ENCODE results near the gene DNAJC17. TPM values are rescaled to one million over a fixed set of nuclear protein-coding genes. Genes with fewer than 3 reads are reported as not detected.

The DNAJC17 gene
- total RNA-seq, 1 experiment from 2014 or later, result 53.3 TPM

DNA sequence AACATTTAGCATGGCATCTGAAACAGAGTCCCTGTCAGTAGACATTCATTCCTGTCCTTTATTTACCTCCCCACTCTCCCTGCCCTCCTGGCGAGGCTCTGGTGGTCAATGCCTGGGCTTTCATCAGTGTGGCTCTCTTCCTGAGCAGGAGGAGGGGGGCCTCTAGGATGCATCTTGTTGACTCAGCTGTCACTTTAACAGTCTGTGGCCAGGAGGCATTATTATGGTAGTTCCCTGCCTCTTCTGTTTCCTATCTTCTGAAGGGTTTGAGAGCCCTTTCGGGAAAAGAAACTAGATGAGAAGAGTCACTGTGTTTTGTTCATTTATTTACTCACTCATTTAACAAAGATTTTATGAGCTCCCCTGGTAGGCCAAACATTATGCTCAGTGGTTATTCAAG, 23.6 kb upstream of the DNAJC17 start:
- no peak for ATAC-seq
- peaks cover under 1% of the 10 kb centered on the region for H3F3A ChIP-seq (ENCODE audit: low read length, unreplicated experiment)
- ChIA-PET POLR2A (ENCODE audit: unreplicated experiment) (no interaction called here), CTCF (no interaction called here)
- BruUV-seq (replicated peaks), result no TSS peak
- H3K36me3 ChIP-seq (ENCODE audit: low read depth, low read length), result no peaks in the 10 kb centered on the region
- H3K79me2 ChIP-seq (ENCODE audit: low read length), result no peaks in the 10 kb centered on the region
- peaks cover 28% of the 10 kb centered on the region for H3K4me1 ChIP-seq (ENCODE audit: insufficient read depth, low read length)
- H3K9me3 ChIP-seq (ENCODE audit: low read length), result no peaks in the 10 kb centered on the region
- no peaks in the 10 kb centered on the region for H3K27me3 ChIP-seq (ENCODE audit: low read length)
- no peak for DNase-seq
- 0 out of 2 replicates have a peak overlapping the region, but pooled peaks have one; percentile 5 for H2AFZ ChIP-seq (ENCODE audit: low read length)
- H4K20me1 ChIP-seq (ENCODE audit: low read length), result no peaks in the 10 kb centered on the region
- H3K9ac ChIP-seq (ENCODE audit: low read length), result no peak overlapping the region
- intact Hi-C loops (cut with micrococcal nuclease), result no loop called here
- H3K9me2 ChIP-seq (replicated peaks; ENCODE audit: low read length), result no peaks in the 10 kb centered on the region
- H3K4me2 ChIP-seq (ENCODE audit: low read length), result no peak overlapping the region
- H3K4me3 ChIP-seq (ENCODE audit: low read length), result no peak overlapping the region
- no peak for TF ChIP-seq EZH2phosphoT487 (IDR thresholded peaks at IDR 0.05; ENCODE audit: borderline replicate concordance, low read length)
- TF ChIP-seq CTCF (conservative IDR thresholded peaks at IDR 0.05; ENCODE audit: low read depth, low read length), result no peak
- TF ChIP-seq EZH2 (IDR thresholded peaks at IDR 0.05; ENCODE audit: low read length, unreplicated experiment), result no peak
- no peak overlapping the region for H3K27ac ChIP-seq (ENCODE audit: low read length)

DNA sequence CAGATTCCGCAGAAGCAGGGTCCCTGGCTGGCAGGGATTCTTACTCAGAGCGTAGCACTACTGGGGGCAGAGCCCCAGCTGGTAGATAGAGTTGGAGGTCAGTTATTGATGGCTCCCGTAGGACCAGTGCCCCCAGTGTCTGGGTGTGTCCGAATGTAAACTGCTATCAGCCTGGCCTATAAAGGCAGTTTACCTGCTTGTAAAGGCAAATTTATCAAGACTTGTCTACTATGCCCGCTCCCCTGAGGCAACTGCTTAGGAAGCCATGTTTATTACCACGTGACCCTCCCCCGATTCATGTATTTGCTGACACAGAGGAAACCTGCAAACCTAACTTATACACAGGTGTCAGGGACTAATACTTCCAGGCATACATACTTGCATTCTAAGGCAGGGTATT, 21.8 kb upstream of the DNAJC17 start:
- ATAC-seq, result no peak
- no peak overlapping the region for H3K9ac ChIP-seq (ENCODE audit: low read length)
- H3K4me1 ChIP-seq (ENCODE audit: insufficient read depth, low read length), result peaks cover 33% of the 10 kb centered on the region

GRCh38 chr15:40828447-40829036, 21.3 kb upstream of the DNAJC17 start, which contains the start of gene PPP1R14D:
PPP1R14D (minus strand) TSS chr15:40828708; CDS start chr15:40828641, 67 bp downstream.
- H3K4me2 ChIP-seq (ENCODE audit: low read length), result no peak within 1 kb of the TSS
- DNase-seq (no peak), ATAC-seq (no peak)
- intact Hi-C loops (cut with micrococcal nuclease), result no loop called here
- H4K20me1 ChIP-seq (ENCODE audit: low read length), result no peaks in the 10 kb centered on the region
- no peaks in the 10 kb centered on the region for H3K9me2 ChIP-seq (replicated peaks; ENCODE audit: low read length)
- ChIA-PET POLR2A (ENCODE audit: unreplicated experiment) (interaction anchor here (0.6 to 1.0 kb wide), 2 partner anchors 15 to 57 kb away, joined by 3 to 11 read pairs; partner anchors contain the start of gene SPINT1), CTCF (interaction anchor here (0.6 kb wide), 1 partner anchor 29 kb away, joined by 7 read pairs; no protein-coding TSS in a partner anchor)
- H3K9me3 ChIP-seq (ENCODE audit: low read length), result no peaks in the 10 kb centered on the region
- H2AFZ ChIP-seq (ENCODE audit: low read length), result no peak within 1 kb of the TSS
- no peaks in the 10 kb centered on the region for H3K27me3 ChIP-seq (ENCODE audit: low read length)
- no peaks in the 10 kb centered on the region for H3K79me2 ChIP-seq (ENCODE audit: low read length)
- peaks cover 38% of the 10 kb centered on the region for H3K4me1 ChIP-seq (ENCODE audit: insufficient read depth, low read length)
- no peaks in the 10 kb centered on the region for H3K36me3 ChIP-seq (ENCODE audit: low read depth, low read length)
- no peak within 1 kb of the TSS for H3K4me3 ChIP-seq (ENCODE audit: low read length)
- no peak within 1 kb of the TSS for H3K9ac ChIP-seq (ENCODE audit: low read length)
- no TSS peak for BruUV-seq (replicated peaks)
- H3K27ac ChIP-seq (ENCODE audit: low read length), result no peak within 1 kb of the TSS
- no peak for TF ChIP-seq CTCF (conservative IDR thresholded peaks at IDR 0.05; ENCODE audit: low read depth, low read length)
- TF ChIP-seq EZH2phosphoT487 (IDR thresholded peaks at IDR 0.05; ENCODE audit: borderline replicate concordance, low read length), result no peak
- no peak for TF ChIP-seq EZH2 (IDR thresholded peaks at IDR 0.05; ENCODE audit: low read length, unreplicated experiment)
- peaks cover 3% of the 10 kb centered on the region for H3F3A ChIP-seq (ENCODE audit: low read length, unreplicated experiment)

More for the DNA sequence above, 21.8 kb upstream of the DNAJC17 start:
- Histone ChIP-seq H3K9me2 (replicated peaks; ENCODE audit: low read length) (no peaks in the 10 kb centered on the region), H3K79me2 (ENCODE audit: low read length) (no peaks in the 10 kb centered on the region), H3F3A (ENCODE audit: low read length, unreplicated experiment) (no peaks in the 10 kb centered on the region), H3K27me3 (ENCODE audit: low read length) (no peaks in the 10 kb centered on the region), H3K4me2 (ENCODE audit: low read length) (no peak overlapping the region), H2AFZ (ENCODE audit: low read length) (no peak overlapping the region), H3K27ac (ENCODE audit: low read length) (no peak overlapping the region), H4K20me1 (ENCODE audit: low read length) (no peaks in the 10 kb centered on the region), H3K9me3 (ENCODE audit: low read length) (no peaks in the 10 kb centered on the region), H3K4me3 (ENCODE audit: low read length) (no peak overlapping the region), H3K36me3 (ENCODE audit: low read depth, low read length) (no peaks in the 10 kb centered on the region)
- TF ChIP-seq EZH2phosphoT487 (IDR thresholded peaks at IDR 0.05; ENCODE audit: borderline replicate concordance, low read length), result no peak
- TF ChIP-seq EZH2 (IDR thresholded peaks at IDR 0.05; ENCODE audit: low read length, unreplicated experiment), result no peak
- DNase-seq, result no peak
- intact Hi-C loops (cut with micrococcal nuclease), result no loop called here
- POLR2A ChIA-PET (ENCODE audit: unreplicated experiment), result interaction anchor here (1.0 kb wide), 1 partner anchor 15 kb away, joined by 3 read pairs; the partner anchor contains the start of gene SPINT1
- BruUV-seq (replicated peaks), result no TSS peak
- CTCF ChIA-PET, result interaction anchor here (0.6 kb wide), 1 partner anchor 28 kb away, joined by 7 read pairs; no protein-coding TSS in a partner anchor

Measured in PC-3 (cell line).